Fibroblast of skin of left quadriceps (primary cell): Measurements from ENCODE around the gene PNPLA3.

Experiments
- DNase-seq, 2 experiments: peaks; one replicate each; pipeline ENCODE4 v3.0.0-alpha.2; 2013; ENCODE audit warnings: low read depth in 2 of 2

Gene PNPLA3

DNA sequence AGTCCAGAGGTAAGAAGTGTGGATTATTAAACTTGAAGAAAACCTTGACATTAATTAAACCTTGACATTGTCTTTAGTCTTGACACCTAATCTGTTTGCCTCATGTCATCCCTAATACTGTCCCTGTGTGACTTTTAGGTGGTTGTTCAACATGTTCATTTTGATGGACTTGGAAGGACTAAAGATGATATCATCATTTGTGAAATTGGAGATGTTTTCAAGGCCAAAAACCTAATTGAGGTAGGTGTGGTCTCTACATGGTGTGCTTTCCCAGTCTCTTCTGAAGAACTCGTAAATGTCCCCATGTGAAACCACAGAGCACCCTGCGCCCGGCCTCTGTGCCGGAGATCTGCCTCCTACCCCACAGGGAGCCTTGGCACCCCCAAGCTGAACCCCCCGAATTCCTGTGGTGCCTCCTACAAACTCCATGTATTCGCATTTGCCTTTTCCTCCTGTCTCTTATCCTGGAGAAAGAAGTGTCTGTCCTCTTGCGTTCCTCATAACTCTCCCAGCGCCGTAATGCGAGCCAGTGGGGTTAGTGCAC lies 40.8 kb downstream of the PNPLA3 start:
- no peak for DNase-seq

DNA sequence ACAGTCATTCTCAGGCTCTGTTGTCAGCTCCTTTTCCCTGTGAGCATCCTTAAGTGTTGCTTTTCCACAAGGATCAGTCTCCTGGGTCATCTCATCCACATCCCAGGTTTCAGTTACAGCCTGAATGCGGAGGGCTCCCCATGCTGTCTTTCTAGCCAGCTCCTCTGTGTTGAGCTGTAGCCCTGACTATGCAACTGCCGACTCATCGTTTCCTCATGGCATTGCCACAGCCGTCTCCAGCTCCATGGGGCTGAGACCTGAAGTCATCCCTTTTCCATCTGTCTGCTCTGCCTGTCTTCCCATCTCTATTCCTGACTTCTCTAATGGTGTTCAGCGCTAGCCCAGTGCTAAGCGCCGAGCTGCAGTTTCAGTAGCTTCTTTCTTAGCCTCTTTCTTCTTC lies 43.5 kb downstream of the PNPLA3 start:
- DNase-seq = no peak

DNA sequence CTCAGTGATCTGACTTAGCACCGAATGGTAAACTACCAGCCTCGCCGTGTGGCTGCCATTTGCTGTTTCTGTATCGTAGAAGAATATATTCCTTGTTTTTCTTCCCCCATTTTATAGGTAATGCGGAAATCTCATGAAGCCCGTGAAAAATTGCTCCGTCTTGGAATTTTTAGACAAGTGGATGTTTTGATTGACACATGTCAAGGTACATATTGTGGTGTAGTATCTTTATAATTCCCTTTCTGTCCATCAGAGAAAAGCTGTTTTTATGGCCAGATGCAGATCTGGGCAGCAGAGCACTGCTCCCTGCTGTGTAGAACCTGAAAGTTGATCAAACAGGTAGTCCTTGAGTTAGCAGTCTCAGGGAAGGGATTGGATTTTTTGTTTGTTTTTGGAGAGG lies 45.0 kb downstream of the PNPLA3 start:
- DNase-seq = no peak

DNA sequence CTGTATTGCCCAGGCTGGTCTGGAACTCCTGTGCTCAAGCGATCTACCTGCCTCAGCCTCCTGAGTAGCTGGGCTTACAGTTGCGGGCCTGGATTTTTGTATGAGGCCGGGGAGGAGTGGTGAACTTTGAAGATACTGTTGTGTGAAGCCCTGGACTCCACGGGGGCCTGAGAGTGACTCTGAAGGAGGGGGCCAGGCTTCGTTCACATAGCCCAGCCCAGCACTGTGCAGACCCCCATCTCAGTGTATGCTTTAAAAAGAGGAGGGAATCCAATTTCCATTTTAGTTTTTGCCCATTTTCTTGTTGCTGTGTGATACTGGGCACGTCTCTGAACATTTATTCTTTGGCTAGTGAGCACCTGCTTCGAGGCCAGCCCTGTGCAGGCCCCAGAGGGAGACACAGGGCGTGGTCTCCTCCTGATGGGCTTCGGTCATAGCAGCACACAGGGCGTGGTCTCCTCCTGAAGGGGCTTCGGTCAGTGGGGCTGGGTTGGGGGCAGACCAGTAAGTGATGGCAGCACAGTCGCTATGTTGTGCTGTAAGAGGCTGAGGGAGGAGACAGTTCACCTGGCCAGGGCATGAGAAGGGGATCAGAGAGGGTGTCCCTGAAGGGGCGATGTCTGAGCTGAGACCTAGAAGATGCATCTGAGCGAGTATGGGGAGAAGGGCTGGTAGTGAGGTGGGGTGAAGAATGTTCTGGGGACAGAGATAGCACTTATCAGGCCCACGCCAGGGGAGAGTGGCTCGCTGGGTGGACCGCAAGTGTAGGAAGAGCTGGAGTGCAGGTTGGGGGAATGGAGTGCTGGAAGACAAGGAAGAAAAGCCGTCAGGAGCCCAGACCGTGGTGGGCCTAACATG lies 45.6 kb downstream of the PNPLA3 start:
- DNase-seq = no peak

DNA sequence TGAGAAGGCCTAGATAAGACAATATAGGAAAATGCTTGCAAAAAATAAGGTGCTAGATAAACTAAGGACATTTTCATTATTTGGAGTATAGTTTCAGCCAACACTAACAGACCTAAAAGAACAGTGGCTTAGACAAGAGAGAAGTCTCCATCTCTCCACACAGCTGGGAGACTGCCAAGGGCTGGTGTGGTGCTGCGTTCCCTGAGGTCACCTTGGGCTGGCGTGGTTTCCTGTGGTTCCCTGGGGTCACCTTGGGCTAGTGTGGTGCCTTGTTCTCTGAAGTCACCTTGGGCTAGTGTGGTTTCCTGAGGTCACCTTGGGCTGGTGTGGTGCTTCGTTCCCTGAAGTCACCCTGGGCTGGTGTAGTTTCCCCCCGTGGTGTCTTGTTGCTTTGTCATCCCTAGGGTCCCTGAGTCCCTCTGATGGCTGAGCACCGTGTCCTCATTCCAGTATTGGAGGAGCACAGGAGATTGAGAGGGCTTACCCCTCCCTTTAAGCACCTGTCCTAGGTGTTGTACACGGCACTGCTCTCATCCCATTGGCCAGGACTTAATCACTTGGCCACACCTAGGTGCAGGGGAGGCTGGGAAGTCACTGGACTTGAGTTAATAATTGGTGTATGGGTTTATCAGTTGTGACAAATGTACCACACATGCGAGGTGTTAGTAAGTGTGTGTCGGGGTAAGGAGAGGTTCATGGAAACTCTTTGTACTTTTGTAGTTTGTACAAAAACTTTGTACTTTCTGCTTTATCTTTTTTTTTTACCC lies 46.6 kb downstream of the PNPLA3 start:
- no peak for DNase-seq

DNA sequence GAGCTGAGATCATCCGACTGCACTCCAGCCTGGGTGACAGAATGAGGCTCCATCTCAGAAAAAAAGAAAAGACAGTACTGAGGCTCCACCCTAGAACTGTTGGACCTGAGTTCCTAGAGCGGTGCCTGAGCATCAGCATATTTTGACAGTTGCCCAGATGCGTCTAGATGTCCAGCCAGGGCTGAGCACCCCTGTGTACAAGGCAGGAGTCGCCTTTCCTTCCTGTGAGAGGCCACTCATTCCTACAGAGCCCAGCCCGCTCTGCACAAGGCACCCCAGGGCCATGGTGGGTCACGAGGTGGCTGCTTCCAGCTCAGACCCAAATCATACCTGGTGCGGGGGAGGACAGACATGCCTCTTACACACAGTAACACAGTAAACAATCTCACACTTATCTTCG lies 47.5 kb downstream of the PNPLA3 start:
- DNase-seq = no peak

DNA sequence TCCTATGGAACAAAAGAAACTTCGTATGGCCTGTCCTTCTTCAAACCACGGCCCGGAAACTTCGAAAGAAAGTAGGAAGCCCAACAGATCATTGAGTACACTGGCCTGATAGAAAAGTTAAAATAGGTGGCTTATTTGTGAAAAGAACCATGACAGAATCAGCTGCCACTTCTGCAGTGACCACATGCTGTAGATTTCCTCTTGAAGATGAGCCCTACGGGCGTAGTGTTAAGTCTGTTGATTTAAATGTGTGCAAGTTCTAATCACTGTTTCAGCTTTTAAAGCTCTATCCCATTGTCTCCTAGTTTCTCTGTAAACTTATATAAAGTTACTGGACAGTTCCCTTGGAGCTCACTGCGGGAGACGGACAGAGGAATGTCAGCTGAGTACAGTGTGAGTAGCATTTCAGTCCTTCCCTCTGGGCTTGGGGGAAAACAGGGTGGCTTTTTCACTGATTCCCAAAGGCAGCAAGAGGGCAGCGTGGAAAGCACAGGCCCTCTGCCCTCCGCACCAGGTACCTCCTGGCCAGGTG lies 49.4 kb downstream of the PNPLA3 start:
- no peak for DNase-seq

DNA sequence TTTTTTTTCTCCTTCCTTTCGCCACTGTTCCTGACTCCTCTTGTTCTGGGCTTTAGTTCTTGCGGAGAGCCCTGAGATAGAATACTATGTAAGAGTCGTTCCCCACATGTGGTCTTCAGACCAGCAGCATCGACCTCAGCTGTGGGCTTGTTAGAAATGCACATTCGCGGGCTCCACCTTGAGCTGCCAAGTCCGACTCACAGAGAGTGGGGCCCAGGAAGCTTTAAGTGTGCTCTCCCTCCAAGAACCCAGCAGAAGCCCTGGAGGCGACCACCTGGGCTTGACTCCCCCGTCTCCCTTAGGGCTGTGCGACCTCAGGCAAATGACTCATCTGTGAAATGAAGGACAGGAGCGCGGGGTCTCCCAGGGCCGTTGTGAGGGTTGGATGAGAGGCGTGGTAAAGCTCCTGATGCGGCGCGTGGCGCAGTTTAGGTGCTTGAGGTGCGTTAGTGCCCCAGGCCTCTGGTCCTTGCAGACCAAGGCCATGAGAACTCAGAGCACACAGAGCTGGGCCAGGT lies 50.5 kb downstream of the PNPLA3 start:
- DNase-seq = no peak

DNA sequence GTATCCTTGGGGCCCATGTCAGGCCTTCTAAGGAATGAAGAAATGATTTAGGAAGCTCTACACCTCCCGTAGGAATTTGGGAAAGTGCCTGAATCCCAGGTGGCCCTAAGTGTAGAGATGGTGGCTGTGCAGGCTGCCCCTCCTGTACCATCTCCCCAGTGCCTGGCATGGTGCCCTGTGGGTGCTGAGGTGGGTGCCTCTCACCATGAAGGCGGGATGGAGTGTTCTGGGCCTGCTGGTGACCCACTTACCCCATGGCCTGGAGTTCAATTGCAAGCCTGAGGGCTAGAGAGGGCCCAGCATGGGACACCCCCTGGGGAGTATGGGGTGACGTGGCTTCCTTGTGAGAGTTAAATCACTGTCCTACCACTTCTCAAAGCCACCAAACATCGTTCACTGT lies 51.4 kb downstream of the PNPLA3 start:
- DNase-seq = no peak

DNA sequence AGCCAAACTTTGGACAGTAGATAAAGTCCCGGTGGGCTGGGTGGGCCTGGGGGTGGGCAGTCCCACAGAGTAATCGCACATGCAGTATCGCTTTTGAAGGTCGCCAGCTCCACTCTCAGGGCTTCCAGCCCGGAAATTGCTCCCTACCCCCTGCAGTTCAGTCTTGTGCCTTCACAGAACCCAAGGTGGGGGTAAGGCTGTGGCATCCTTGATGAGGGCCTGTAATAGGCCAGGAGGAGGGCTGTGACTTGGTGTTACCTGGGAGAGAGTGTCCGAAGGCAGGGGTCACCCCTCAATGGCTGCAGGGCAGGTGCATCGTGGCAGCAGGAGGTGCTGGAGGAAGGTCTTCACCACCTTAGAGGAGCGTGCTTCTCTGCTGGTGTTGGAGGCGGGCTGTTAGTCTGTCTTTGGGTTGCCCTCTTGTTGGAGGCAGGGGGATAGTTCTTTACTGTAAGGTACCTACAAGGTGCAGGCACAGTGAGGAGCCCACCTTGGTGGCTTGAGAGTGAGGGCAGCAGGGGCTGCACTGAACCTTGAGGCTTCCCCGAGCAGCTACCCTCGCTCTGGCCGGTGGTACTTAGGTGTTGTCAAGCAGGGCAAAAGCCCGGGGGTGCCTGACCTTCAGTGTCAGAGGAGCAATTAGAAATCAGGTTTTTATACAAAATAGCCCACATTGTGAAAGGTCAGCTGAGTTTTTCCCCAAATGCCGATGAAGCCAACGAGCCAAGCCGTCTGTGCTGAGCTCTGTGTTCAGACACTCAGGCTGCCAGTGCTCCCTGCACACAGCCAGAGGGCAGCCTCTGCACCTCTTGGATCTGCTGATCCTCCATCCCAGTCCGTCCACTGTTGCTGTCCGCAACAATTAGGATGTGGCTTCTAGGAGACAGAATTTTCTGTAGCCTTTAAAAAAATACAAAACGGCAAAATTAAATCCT lies 53.5 kb downstream of the PNPLA3 start:
- no peak for DNase-seq

DNA sequence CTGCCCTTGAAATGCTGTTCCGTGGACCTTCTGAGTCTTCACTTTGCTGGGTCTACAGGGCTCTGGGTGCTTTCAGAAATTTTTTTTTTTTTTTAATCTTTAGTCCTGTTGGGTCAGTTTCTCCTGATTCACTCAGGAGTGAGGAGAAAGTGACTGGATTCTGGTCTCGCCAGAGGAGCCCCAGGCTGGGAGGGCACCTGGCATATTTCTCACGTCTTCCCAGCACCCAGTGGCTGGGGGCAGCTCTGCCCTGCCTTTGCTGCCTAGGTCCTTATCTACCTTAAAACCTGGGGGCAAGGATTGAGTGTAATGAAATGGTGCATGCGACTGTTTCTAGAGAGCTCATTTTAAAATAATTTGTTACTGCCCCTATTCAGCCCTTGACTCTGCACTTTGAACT lies 55.0 kb downstream of the PNPLA3 start:
- DNase-seq = no peak

DNA sequence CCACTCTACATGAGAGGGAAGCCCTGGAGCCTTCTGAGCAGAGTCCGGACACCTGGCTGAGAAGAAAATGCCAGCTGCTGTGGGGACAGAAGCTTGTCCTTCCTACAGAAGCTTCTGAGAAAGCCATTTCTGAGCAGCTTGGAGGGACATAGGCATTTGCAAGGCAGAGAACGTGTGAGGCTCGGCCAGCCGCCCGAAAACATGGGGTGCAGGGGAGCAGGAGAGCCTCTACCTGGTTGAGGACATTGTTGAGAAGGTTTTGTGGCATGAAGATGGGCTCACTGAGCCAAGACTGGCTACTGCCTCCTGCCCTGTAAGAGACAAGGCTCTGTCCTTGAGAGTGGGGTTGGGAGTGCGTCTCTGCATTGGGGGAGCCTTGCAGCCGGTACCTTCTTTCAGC lies 57.0 kb downstream of the PNPLA3 start:
- DNase-seq = no peak

DNA sequence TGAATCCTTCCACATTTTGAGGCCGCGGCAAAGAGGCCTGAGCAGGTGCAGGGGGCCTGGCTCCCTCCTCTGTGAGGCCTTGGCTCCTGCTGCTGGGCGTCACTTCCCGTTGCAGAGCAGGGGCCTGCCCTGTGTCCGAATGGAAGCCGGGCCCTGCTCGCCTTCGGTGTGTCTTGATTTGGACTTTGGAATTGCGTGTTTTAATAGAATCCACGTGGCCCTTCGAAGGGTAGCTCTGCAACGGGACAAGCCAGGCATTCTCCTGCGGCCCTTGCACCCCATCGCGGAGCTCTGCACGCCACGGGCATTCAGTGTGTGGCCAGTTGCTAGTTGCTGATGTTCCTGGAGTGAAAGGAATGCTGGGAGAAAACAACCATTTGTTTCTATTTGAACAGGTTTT lies 57.4 kb downstream of the PNPLA3 start:
- no peak for DNase-seq

DNA sequence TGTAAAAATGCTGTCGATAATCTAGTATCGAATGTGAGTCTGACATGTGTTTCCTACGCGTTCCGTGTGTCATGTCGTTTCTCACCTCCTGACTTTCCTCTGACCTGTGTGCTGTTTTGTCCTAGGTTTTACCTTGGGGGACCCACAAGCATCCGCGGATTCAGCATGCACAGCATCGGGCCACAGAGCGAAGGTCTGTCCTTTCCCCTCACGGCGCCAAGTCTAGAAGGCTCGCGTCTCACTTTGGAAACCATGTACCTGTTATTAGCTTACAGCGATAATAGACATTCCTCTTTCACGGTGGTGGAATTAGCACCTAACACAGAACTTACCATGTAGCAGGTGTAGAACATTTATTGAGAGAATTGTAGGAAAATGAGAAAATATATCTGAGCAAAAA lies 60.2 kb downstream of the PNPLA3 start:
- DNase-seq = no peak

DNA sequence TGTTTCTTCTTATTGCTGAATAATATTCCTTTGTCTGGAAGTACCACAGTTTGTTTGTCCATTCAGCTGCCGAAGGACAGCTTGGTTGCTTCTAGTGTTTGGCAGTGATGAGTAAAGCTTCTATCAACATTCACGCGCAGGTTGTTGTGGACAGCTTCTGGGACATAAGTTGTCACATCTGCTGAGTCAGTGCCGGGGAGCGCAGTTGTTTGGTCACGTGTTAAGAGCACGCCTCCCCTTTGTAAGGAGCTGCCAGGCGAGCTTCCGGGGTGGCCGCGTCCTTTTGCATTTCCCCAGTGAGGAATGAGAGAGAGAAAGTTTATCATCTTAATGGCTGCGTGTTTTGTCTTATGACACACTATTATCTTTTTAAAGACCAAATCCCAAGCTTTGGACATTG lies 61.9 kb downstream of the PNPLA3 start:
- no peak for DNase-seq

DNA sequence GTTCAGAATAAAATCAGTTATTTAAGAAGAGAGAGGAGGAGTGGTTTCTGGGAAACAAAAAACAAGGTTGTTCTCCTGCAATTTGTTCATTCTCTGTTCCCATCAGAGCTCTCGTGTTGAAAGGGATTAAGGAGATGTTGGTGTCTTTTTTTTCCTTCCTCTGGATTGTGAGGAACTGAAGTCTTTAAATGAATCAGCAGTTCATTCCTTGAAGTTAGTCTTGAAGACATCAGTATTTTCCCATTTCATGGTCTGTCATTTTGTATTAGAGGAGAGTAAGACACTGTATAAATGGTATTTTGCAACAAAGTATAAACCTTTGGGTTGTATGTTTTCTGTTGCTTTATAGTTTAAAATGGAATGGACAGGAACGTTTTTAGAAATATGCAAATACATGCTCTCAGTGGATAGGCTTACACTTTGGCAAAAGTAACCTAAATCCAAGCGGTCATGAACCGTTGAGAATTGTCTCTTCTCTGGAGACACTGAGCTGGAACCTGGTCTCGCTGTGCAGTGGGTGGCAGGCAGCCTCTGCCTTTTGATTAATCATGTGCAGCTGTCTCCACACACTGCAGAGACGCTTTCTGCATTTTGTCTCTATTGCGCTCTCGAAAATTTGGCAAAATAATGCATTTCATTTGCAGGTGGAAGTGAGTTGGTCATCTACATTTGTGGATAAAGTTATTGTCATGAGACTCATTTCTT lies 64.7 kb downstream of the PNPLA3 start:
- no peak for DNase-seq

DNA sequence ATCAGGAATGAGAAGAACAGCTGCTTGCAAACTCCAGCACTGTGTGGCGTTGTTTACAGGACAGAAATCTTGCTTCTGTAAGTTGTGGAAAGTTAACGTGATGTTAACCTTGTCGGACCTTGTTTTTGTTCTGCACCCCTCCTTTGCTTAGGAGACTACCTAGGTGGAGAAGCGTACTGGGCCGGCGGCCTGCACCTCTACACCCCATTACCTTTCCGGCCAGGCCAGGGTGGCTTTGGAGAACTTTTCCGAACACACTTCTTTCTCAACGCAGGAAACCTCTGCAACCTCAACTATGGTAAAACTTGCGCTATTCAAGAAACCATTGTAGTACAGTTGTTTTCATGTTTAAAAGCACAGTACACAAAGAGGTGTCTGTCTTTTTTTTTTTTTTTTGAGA lies 65.4 kb downstream of the PNPLA3 start:
- no peak for DNase-seq

DNA sequence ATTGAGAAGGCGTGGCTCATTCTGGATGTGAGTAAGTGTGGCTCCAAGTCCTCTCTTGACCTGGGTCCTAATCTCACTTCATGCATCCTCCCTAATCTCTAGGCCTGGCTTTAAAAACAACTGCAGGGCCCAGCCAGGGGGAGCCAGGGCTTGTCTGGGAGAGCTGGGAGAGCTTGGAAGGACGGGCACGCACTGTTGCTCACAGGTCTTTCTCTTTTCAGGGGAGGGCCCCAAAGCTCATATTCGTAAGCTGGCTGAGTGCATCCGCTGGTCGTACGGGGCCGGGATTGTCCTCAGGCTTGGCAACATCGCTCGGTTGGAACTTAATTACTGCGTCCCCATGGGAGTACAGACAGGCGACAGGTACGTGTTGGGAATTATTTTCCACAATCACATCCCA lies 66.4 kb downstream of the PNPLA3 start:
- DNase-seq = no peak

DNA sequence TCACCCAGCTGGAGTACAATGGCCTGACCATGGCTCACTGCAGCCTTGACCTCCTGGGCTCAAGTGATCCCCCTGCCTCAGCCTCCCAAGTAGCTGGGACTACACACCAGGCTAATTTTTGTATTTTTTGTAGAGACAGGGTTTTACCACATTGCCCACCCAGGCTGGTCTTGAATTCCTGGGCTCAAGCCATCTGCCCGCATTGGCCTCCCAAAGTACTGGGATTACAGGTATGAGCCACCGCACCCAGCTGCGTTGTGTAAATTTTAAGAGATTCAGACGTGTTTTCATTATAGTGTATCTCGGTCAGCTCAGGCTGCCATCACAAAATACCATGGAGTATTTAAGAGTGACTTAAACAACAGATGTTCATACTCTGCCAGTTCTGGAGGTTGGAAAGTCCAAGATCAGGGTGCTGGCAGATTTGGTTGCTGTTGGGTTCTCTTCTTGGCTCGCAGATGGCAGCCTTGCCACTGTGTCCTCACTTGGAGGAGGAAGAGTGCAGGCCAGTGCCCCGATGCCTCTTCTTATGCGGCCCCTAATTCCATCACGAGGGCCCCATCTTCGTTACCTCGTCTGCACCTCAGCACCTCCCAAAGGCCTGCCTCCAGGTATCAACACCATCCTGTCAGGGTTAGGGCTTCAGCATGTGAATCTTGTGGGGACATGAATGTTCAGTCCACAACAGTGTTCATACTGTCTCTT lies 67.9 kb downstream of the PNPLA3 start:
- DNase-seq = no peak

DNA sequence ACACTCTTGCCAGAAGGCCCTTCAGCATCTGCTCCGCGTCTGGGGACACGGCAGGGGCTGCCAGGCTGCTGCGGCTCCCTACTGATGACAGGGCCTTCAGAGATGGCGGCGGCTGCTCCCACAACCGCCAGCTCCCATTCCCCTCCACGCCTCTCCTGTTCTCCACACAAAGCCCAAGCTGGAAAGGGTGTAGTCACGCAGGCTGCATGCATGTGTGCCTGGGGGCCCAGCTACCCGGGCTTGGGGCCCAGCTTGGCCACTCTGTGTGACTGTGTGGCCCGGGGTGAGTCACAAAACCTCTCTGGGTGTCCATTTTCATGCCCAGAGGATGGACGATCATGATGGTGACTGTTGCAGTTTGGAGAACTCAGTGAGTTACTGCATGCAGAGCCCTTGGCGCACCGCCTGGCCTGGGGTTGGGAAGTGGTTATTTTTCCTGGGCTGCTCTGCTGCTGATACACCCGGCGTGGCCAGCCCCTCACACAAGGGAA lies 68.8 kb downstream of the PNPLA3 start:
- no peak for DNase-seq
